A673 (cell line): Measurements from ENCODE around the gene AURKAIP1.

Experiments
- CTCF ChIP-seq: fragments of 300-800, 200-600 bp; sonication (generic); conservative IDR thresholded peaks from 2 replicates; pipeline ENCODE4 v1.5.1; 2017; ENCODE audit warnings: low read depth, mild to moderate bottlenecking, antibody characterized with exemption, low read length, moderate library complexity, mixed read lengths
- EZH2 ChIP-seq: fragments of 200-600 bp; sonication (generic); IDR thresholded peaks from 2 replicates; pipeline ENCODE4 v1.6.1; 2017; ENCODE audit warnings: borderline replicate concordance, low read depth, mild to moderate bottlenecking, mixed read lengths, antibody characterized with exemption, low read length; ENCODE audit not compliant: poor library complexity, severe bottlenecking

GRCh38 chr1:1366699-1367066 is 8.3 kb downstream of the AURKAIP1 start:
- TF ChIP-seq CTCF (no peak), EZH2 (no peak)
